Astrocyte of the spinal cord (primary cell): ENCODE measurements around the gene INHBB.

Source experiments
- DNase-seq: peaks from one replicate; pipeline ENCODE4 v3.0.0; 2011; ENCODE audit warnings: low read depth, low spot score
- H3K4me3 ChIP-seq: 2 replicates; pipeline ENCODE4 v1.5.1; 2011; ENCODE audit warnings: low read depth, mild to moderate bottlenecking, low read length, moderate library complexity
- in situ Hi-C: cut with HindIII; loops from 2 replicates; pipeline ENCODE4 v1.10.0; 2017; ENCODE audit warnings: low sequenced_read_pairs
- TF ChIP-seq, protein P1 (sequence below): IDR thresholded peaks from 2 replicates; pipeline ENCODE4 v1.5.1; 2012; ENCODE audit warnings: low read depth, mild to moderate bottlenecking, low read length, inconsistent platforms

INHBB gene

DNA sequence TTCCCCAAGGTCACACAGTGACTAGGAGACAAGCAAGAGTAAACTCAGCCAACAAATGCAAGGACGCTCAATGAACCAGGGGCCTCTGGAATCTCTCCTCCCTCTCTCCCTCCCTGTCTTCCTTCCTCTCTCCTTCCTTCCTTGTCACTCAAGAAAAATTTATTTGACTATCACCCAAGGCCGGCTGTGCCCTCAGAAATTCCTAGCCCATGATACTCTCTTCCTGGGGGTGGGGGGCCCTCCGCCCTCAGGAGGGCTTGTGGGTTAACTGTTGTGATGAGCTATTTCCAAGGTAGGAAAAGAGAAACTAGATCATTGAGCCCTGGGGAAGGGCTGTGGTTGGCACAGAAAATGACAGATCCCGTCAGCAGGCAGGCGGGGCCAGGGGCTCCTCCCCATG lies 21.7 kb downstream of the INHBB start:
- H3K4me3 ChIP-seq, result no peak overlapping the region
- in situ Hi-C loops, result no loop called here
- TF ChIP-seq, protein P1, sequence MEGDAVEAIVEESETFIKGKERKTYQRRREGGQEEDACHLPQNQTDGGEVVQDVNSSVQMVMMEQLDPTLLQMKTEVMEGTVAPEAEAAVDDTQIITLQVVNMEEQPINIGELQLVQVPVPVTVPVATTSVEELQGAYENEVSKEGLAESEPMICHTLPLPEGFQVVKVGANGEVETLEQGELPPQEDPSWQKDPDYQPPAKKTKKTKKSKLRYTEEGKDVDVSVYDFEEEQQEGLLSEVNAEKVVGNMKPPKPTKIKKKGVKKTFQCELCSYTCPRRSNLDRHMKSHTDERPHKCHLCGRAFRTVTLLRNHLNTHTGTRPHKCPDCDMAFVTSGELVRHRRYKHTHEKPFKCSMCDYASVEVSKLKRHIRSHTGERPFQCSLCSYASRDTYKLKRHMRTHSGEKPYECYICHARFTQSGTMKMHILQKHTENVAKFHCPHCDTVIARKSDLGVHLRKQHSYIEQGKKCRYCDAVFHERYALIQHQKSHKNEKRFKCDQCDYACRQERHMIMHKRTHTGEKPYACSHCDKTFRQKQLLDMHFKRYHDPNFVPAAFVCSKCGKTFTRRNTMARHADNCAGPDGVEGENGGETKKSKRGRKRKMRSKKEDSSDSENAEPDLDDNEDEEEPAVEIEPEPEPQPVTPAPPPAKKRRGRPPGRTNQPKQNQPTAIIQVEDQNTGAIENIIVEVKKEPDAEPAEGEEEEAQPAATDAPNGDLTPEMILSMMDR, result no peak
- no peak for DNase-seq

DNA sequence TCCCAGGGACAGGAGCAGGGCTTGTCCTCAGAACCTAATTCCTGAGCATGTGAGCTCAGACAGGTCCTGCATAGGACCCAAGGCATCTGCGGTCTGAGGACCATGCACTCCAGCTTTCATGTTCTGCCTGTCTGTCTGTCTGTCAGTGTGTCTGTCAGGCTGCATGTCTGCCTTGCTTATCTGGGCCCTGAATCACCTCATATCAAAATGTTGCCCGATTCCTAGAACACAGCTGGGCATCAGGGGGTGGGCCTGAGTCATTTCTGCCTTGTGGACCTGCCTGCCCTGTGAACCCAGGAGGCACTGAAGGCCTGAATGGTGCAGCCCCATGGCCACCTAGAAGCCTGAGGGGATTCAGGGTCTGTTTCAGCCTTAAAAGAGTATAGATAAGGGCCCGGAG lies 22.1 kb downstream of the INHBB start:
- no peak overlapping the region for H3K4me3 ChIP-seq
- in situ Hi-C loops, result no loop called here
- TF ChIP-seq, protein P1, result no peak
- no peak for DNase-seq

DNA sequence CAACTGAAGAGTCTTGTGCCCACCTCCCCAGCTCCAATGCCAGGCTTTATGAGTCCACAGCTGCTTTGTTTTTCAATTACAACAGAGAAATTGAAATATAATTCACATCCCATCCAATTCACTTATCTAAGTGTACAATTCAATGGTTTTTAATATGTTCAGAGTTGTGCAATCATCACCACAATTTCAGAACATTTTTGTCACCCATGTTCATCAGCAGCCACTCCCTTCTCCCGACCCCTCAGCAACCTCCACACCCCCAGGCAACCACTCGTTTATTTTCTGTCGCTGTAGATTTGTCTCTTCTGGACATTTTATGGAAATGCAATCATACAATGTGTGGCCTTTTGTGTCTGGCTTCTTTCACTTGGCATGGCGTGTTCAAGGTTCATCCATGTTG lies 23.3 kb downstream of the INHBB start:
- in situ Hi-C loops, result no loop called here
- TF ChIP-seq, protein P1, result no peak
- no peak for DNase-seq
- no peak overlapping the region for H3K4me3 ChIP-seq

DNA sequence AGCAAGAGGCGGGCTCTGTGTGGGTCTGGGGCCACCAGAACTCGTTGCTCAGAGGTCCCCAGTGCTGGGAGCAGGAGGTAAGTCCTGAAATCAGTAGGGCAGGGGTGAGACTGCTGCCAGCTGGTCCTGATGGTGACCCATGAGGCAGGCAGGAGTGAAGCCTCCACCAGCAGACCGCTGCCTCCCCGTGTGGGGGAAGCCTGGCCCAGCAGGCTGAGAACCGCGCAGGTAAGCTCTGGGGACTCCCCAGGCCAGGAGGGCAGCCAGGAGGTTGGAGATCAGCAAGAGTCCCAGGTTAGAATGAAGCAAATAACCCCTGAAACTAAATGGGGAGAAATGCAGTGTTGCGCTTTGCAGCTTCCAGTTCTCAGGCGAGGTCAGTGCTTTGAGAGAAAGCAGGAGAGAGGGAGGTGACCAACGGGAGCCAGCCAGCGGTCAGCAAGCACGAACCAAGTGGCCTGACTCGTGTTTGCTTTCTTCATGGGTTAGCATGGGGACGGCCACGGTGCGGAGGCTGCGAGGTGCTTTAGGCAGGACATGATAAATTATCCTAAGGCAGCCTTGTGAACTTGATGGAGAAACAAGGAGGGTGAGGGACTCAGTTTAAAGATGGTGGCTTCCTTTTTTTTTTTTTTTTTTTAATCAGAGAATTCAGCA lies 26.2 kb downstream of the INHBB start:
- TF ChIP-seq, protein P1, result no peak
- in situ Hi-C loops, result no loop called here
- DNase-seq, result no peak
- H3K4me3 ChIP-seq, result no peak overlapping the region

DNA sequence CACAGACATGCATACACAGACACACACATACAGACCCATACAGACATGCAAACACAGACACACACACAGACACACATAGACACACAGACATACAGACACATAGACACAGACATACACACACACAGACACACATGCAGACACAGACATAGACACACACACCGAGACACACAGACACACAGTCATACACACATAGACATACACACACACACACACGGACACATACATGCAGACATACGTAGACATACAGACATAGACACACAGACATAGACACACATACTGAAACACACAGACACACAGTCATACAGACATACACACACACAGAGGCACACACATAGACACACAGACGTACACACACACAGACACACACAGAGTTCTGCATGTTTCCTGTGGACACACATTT lies 26.9 kb downstream of the INHBB start:
- in situ Hi-C loops, result no loop called here
- TF ChIP-seq, protein P1, result no peak
- DNase-seq, result no peak
- no peak overlapping the region for H3K4me3 ChIP-seq

DNA sequence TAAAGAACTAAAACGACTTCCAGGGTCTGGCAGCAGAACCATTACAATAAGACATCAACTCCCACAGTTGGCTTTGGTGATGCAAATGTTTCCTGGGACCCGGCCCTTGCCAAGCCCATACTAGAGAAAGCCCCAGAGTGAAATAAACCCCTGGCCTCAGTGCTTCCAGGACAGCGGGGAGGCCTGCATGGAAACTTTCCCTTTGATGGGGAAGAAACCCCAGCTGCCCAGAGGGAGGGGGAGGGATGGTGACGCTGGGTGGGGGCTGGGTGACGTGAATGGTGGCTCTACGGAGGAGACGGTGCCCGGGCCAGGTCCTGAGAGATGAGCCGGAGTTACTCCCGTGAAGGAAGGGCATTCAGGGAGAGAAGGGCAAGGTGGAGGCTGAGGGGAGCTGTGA lies 27.5 kb downstream of the INHBB start:
- no peak for DNase-seq

More for the DNA sequence above, 27.5 kb downstream of the INHBB start:
- in situ Hi-C loops, result no loop called here
- TF ChIP-seq, protein P1, result no peak
- no peak overlapping the region for H3K4me3 ChIP-seq
